ENCODE measurements around the gene BIN1.

DNA sequence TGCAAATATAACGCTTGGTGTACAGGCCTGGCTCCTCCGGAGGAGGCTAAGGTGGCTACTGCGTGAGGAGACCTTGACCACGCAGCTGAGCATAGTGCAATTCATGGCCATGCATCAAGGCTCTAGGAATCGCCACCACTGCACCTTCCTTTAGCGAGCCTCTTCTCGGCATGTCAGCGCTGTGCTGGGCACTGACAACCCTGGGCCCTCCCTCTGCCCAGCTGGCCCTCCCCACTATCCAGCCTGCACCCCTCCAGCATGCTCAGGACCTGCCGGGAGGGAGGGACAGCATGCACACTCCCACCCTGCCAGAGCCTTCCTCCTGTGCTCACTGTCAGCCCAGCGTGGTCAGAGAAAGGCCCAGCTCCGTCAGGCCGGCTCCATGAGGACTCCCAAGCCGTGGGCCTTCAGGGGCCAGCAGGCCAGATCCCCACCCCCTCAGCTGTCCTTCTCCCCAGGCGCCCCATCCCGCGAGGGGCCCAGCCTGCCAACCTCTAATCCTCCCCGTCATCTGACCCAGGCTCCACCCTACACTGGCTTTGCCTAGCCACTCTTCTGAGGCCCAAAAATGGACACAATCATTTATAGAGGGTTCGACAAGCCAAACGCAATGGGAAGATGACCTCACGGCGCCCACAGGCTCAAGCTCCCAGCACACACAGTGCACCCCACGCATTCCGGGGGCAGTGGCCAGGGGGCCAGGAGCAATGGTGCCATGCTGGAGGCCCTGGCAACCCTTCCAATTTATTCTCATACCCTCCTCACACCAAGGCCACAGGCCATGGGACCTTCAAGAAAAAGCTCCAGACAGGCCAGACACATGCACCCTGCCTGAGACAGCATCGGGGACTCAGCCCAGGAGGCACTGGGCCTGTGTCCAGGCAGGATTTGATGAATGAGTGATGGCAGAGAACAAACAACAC lies 3.5 kb downstream of the BIN1 start:
- TF ChIP-seq, protein P1, sequence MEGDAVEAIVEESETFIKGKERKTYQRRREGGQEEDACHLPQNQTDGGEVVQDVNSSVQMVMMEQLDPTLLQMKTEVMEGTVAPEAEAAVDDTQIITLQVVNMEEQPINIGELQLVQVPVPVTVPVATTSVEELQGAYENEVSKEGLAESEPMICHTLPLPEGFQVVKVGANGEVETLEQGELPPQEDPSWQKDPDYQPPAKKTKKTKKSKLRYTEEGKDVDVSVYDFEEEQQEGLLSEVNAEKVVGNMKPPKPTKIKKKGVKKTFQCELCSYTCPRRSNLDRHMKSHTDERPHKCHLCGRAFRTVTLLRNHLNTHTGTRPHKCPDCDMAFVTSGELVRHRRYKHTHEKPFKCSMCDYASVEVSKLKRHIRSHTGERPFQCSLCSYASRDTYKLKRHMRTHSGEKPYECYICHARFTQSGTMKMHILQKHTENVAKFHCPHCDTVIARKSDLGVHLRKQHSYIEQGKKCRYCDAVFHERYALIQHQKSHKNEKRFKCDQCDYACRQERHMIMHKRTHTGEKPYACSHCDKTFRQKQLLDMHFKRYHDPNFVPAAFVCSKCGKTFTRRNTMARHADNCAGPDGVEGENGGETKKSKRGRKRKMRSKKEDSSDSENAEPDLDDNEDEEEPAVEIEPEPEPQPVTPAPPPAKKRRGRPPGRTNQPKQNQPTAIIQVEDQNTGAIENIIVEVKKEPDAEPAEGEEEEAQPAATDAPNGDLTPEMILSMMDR (conservative IDR thresholded peaks at IDR 0.05; ENCODE audit: low read depth, low read length), result no peak
- no peak for TF ChIP-seq EZH2 (IDR thresholded peaks at IDR 0.05; ENCODE audit: borderline replicate concordance, low read depth, low read length, poor library complexity, severe bottlenecking)

Data from A673 (cell line).